Glomerular endothelial cell (primary cell): ENCODE measurements around the gene RADIL. TPM values are rescaled to one million over a fixed set of nuclear protein-coding genes. Genes with fewer than 3 reads are reported as not detected.

Experiments
- DNase-seq: peaks from one replicate; pipeline ENCODE4 v3.0.0-alpha.2; 2011; ENCODE audit warnings: low read depth, low spot score; ENCODE audit errors: extremely low read depth
- total RNA-seq: library from RNA; depleted of rRNA; stranded (reverse); fragments of >200 nt; gene quantifications from 2 replicates; pipeline ENCODE4 v1.2.3, GENCODE V29; 2015

The RADIL gene
- total RNA-seq, 1 donor from 2014 or later, result 3.4 TPM

DNA sequence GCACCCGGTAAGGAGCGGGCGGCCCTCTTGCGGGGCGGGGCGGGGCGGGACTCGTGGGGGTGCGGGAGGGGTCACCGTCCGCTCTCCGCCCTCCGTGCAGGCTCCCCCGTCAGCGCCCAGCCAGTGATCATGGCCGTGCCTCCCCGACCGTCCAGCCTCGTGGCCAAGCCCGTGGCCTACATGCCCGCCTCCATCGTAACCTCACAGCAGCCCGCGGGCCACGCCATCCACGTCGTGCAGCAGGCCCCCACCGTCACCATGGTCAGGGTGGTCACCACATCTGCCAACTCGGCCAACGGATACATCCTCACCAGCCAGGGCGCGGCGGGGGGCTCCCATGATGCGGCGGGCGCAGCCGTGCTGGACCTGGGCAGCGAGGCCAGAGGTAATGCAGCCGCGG lies 124.3 kb downstream of the RADIL start:
- no peak for DNase-seq

- no peak for DNase-seq
Observed at GRCh38 chr7:4758791-4759190, 124.7 kb downstream of the RADIL start.

- no peak for DNase-seq
Observed at GRCh38 chr7:4758111-4758510, 125.4 kb downstream of the RADIL start.

- no peak for DNase-seq
Observed at GRCh38 chr7:4755045-4755444, 128.5 kb downstream of the RADIL start.

DNA sequence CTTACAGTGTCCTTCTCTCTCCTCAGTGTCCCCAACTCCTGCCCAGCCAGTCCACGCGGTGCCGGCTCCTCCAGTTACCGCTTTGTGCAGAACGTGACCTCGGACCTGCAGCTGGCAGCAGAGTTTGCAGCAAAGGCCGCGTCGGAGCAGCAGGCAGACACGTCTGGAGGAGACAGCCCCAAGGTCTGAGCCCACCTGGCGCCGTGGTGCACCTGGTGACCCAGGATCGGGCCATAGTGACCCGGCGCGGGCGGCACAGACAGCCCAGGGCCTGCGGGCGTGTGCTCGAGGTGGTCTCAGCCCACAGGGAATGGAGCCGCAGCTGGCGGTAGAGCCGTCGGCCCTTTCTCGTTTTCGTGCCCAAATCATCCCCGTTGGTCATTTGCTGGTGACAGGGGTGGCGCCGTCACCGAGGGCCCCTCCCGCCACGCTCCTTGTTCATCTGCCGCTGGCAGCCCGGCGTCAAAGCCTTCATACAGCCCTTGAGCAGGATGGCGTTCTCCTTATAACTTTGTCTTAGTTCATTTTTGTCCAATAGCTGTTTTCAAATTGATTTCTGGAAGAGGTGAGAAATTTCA lies 129.0 kb downstream of the RADIL start:
- DNase-seq, result no peak

GRCh38 chr7:4753598-4754432 lies 129.7 kb downstream of the RADIL start:
- no peak for DNase-seq

GRCh38 chr7:4751398-4751947 lies 132.0 kb downstream of the RADIL start:
- no peak for DNase-seq

DNA sequence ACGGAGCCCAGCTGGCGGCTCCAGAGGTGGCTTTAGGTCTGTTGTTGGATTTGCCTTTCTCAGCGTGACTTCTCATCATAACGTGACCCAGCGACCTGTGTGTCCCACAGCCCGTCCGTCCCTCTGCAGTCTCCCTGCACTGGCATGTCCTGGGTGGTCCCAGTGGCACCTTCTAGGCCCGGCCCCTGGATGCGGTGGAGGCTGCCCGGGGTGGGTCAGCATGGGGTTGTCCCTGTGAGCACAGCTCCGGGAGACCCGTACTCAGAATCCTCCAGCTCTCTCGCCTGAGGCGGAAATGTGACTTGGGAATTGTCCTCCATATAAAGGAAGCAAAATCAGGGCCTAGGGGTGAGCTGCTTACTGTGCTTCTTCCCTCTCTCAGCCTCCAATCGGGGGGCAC lies 133.7 kb downstream of the RADIL start:
- DNase-seq, result no peak

- no peak for DNase-seq
Observed at GRCh38 chr7:4749363-4749762, 134.2 kb downstream of the RADIL start.

Other genes starting within 250 kb of the RADIL start
- 50.8 and 56.3 TPM in 2 replicates for gene FOXK1, start 201.4 kb downstream of the RADIL start, total RNA-seq
- gene AP5Z1, start 108.1 kb downstream of the RADIL start, total RNA-seq, result 60.9 and 76.0 TPM in 2 replicates
- not detected in 2 replicates for gene PAPOLB, start 21.7 kb downstream of the RADIL start, total RNA-seq
- not detected in 2 replicates for gene MMD2, start 75.5 kb upstream of the RADIL start, total RNA-seq
- gene RBAK, start 162.1 kb upstream of the RADIL start, total RNA-seq, result 6.5 and 8.4 TPM in 2 replicates